ENCODE results near the gene CIAO3. TPM values are rescaled to one million over a fixed set of nuclear protein-coding genes. Genes with fewer than 3 reads are reported as not detected.

CIAO3 gene
- total RNA-seq, 1 experiment from 2014 or later: 31.1 TPM

DNA sequence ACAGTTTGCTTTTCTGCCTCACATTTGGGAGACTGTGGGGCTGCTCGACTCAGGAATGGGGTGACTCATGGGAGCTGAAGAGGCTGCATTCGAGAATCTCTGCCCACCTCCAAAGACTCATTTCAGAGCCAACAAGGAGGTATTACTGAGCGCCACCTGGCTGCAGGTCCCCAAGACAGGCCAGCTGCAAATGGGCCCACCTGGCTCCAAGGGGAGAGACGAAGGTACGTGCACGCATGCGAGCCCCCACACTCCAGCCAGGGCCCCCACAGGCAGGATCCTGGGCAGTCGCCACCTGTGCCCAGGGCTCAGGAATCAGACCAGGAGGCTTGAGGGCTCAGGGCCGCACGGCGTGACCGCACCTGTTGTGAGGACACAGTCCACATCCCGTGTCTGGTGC, 7.9 kb downstream of the CIAO3 start:
- Mint-ChIP-seq H3K9me3 (ENCODE audit: unreplicated experiment) (no peaks in the 10 kb centered on the region), H3K27me3 (ENCODE audit: insufficient read depth, unreplicated experiment) (no peaks in the 10 kb centered on the region), H3K36me3 (ENCODE audit: insufficient read depth, unreplicated experiment) (peaks cover 59% of the 10 kb centered on the region), H3K4me1 (ENCODE audit: insufficient read depth, unreplicated experiment) (peaks cover 6% of the 10 kb centered on the region), H3K27ac (ENCODE audit: low read depth, unreplicated experiment) (no peak overlapping the region), H3K4me3 (ENCODE audit: unreplicated experiment) (no peak overlapping the region)
- POLR2A ChIA-PET: interaction anchor here (0.7 to 0.8 kb wide), 2 partner anchors 21 to 49 kb away, joined by 3 to 4 read pairs; no protein-coding TSS in a partner anchor
- intact Hi-C loops (cut with micrococcal nuclease): no loop called here
- DNase-seq (ENCODE audit: unreplicated experiment): no peak
- CTCF ChIA-PET: interaction anchor here (0.7 to 1.2 kb wide), 3 partner anchors 9 to 38 kb away, joined by 3 read pairs; no protein-coding TSS in a partner anchor
- TF ChIP-seq, protein P1, sequence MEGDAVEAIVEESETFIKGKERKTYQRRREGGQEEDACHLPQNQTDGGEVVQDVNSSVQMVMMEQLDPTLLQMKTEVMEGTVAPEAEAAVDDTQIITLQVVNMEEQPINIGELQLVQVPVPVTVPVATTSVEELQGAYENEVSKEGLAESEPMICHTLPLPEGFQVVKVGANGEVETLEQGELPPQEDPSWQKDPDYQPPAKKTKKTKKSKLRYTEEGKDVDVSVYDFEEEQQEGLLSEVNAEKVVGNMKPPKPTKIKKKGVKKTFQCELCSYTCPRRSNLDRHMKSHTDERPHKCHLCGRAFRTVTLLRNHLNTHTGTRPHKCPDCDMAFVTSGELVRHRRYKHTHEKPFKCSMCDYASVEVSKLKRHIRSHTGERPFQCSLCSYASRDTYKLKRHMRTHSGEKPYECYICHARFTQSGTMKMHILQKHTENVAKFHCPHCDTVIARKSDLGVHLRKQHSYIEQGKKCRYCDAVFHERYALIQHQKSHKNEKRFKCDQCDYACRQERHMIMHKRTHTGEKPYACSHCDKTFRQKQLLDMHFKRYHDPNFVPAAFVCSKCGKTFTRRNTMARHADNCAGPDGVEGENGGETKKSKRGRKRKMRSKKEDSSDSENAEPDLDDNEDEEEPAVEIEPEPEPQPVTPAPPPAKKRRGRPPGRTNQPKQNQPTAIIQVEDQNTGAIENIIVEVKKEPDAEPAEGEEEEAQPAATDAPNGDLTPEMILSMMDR (IDR thresholded peaks at IDR 0.05; ENCODE audit: unreplicated experiment): no peak
- BruUV-seq (replicated peaks): no TSS peak

DNA sequence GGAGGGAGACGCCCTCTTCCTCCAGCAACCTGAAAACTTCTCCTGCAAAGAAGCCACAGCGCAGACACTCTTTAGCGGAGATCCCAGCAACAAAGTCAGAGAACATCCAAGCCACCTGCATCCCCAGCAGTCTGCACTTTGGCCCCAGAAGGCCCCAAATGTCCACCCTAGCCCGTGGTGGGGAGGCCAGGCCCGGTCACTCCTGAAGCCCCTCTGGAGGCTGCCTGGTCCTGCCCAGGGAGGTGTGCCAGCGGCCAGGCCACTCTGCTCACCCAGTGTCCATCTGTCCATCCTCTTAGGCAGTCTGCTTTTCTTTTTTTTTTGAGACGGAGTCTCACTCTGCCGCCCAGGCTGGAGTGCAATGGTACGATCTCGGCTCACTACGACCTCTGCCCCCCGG, 8.5 kb downstream of the CIAO3 start:
- no peak overlapping the region for H3K4me3 Mint-ChIP-seq (ENCODE audit: unreplicated experiment)
- no peak overlapping the region for H3K27ac Mint-ChIP-seq (ENCODE audit: low read depth, unreplicated experiment)
- intact Hi-C loops (cut with micrococcal nuclease): no loop called here
- peaks cover 55% of the 10 kb centered on the region for H3K36me3 Mint-ChIP-seq (ENCODE audit: insufficient read depth, unreplicated experiment)
- no peaks in the 10 kb centered on the region for H3K9me3 Mint-ChIP-seq (ENCODE audit: unreplicated experiment)
- TF ChIP-seq, protein P1 (IDR thresholded peaks at IDR 0.05; ENCODE audit: unreplicated experiment): no peak
- BruUV-seq (replicated peaks): no TSS peak
- H3K27me3 Mint-ChIP-seq (ENCODE audit: insufficient read depth, unreplicated experiment): no peaks in the 10 kb centered on the region
- DNase-seq (ENCODE audit: unreplicated experiment): no peak
- peaks cover under 1% of the 10 kb centered on the region for H3K4me1 Mint-ChIP-seq (ENCODE audit: insufficient read depth, unreplicated experiment)
- ChIA-PET POLR2A (interaction anchor here (0.6 to 1.1 kb wide), 2 partner anchors 29 kb away, joined by 3 read pairs; no protein-coding TSS in a partner anchor), CTCF (interaction anchor here (0.7 to 1.7 kb wide), 3 partner anchors 12 to 48 kb away, joined by 3 read pairs; no protein-coding TSS in a partner anchor)

DNA sequence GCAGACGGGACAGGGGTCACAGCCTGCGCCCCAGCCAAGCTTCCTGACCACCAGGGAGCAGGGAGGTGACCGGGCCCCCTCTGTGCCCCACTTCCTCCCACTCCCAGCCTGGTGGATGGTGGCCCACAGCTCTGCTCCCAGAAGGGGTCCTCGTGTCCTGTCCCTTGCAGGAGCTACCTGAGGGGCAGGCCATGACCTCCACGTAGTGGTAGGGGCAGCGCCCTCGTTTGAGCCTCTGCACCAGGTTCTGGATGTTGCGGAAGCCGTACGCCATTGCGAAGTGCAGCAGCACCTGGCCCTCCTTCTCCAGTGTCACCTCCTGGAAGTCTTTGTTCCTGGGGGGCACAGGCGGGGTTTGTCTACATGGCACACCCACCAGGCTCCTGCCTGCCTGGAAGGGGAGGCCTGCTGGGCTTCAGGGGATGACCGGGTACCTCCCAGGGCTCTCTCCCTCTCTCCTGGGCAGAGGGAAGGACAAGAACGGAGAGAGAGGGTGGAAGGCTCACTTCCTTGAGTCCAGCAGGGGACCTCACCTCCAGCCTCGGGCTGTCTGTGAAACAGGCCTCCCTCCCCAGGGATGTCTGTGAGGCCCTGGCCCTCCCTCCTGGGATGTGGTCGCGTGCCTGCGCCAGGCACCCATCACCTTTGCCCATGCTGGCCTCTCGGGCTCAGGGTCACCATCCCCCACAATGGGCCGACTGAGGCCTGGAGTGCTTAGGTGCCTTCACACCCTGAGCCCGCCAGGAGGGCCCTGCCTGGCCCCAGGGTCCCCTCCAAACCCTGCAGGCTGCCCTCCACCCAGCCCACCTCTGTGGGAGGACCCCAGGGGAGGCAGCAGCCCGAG, 9.9 kb downstream of the CIAO3 start:
- no TSS peak for BruUV-seq (replicated peaks)
- Mint-ChIP-seq H3K27me3 (ENCODE audit: insufficient read depth, unreplicated experiment) (no peaks in the 10 kb centered on the region), H3K27ac (ENCODE audit: low read depth, unreplicated experiment) (no peak overlapping the region), H3K4me3 (ENCODE audit: unreplicated experiment) (no peak overlapping the region), H3K4me1 (ENCODE audit: insufficient read depth, unreplicated experiment) (no peaks in the 10 kb centered on the region), H3K36me3 (ENCODE audit: insufficient read depth, unreplicated experiment) (peaks cover 42% of the 10 kb centered on the region), H3K9me3 (ENCODE audit: unreplicated experiment) (no peaks in the 10 kb centered on the region)
- intact Hi-C loops (cut with micrococcal nuclease): no loop called here
- ChIA-PET POLR2A (interaction anchor here (1.1 to 3.5 kb wide), 5 partner anchors 10 to 47 kb away, joined by 3 to 23 read pairs (median 4); partner anchors contain the start of genes ANTKMT, CIAO3, JMJD8 and METRN), CTCF (interaction anchor here (0.5 to 1.7 kb wide), 4 partner anchors 9 to 52 kb away, joined by 3 to 6 read pairs (median 5); partner anchors contain the start of gene CIAO3)
- no peak for DNase-seq (ENCODE audit: unreplicated experiment)
- TF ChIP-seq, protein P1 (IDR thresholded peaks at IDR 0.05; ENCODE audit: unreplicated experiment): no peak

All from MCF 10A (cell line).